HEK293 (cell line): Measurements from ENCODE around the gene DIS3L.

Source experiments
- CTCF ChIA-PET: fragments of 350-600 bp; formaldehyde crosslinking; extraction: SDS; loops from one replicate; lab custom pipeline; 2021; ENCODE audit warnings: antibody characterized with exemption; lab: Yijun Ruan, JAX
- POLR2A ChIA-PET: fragments of 300-600 bp; formaldehyde crosslinking; extraction: SDS; loops from one replicate; lab custom pipeline; 2020; ENCODE audit warnings: antibody characterized with exemption, inconsistent platforms; lab: Yijun Ruan, JAX
- H3K27ac ChIP-seq: fragments of 200-500 bp; sonication (Bioruptor generic); 2 replicates; pipeline ENCODE4 v1.5.1; 2014; ENCODE audit warnings: low read depth, low read length, control low read depth, inconsistent platforms; ENCODE audit errors: extremely low read depth
- H3K36me3 ChIP-seq, 2 experiments: fragments of 200-500 bp in 1 of 2; sonication (Bioruptor generic) in 1 of 2; 1 replicate in 1 of 2; 2 replicates in 1 of 2; pipeline ENCODE4 v1.5.1; 2014 to 2017; ENCODE audit warnings: inconsistent platforms in 2 of 2, low read length in 2 of 2; ENCODE audit not compliant: control insufficient read depth in 2 of 2, insufficient read depth in 1 of 2
- H3K4me1 ChIP-seq: fragments of 200-500 bp; sonication (Bioruptor generic); 2 replicates; pipeline ENCODE4 v1.5.1; 2014; ENCODE audit warnings: mild to moderate bottlenecking, low read length, inconsistent platforms; ENCODE audit not compliant: control insufficient read depth, insufficient read depth
- H3K4me3 ChIP-seq: 2 replicates; pipeline ENCODE4 v1.5.1; 2011; ENCODE audit warnings: low read depth, mild to moderate bottlenecking, control low read depth, low read length, moderate library complexity
- H3K9me3 ChIP-seq: fragments of 200-500 bp; sonication (Bioruptor generic); 2 replicates; pipeline ENCODE4 v1.5.1; 2014; ENCODE audit warnings: low read depth, low read length, inconsistent platforms; ENCODE audit not compliant: control insufficient read depth, insufficient read depth
- BCL11B ChIP-seq: fragments of 450-650 bp; formaldehyde crosslinking; IDR thresholded peaks from 2 replicates; pipeline ENCODE4 v1.5.1; 2016; ENCODE audit warnings: low read depth, missing biosample characterization, missing genetic modification characterization
- GLI2 ChIP-seq: fragments of 450-650 bp; formaldehyde crosslinking; IDR thresholded peaks from 2 replicates; pipeline ENCODE4; 2017; ENCODE audit warnings: missing biosample characterization, missing genetic modification characterization, low read depth, borderline replicate concordance
- HOXA7 ChIP-seq: sonication (generic); formaldehyde crosslinking; IDR thresholded peaks from 2 replicates; pipeline ENCODE4 v1.8.1; 2022; ENCODE audit warnings: missing genetic modification reagents, borderline replicate concordance
- KLF10 ChIP-seq: fragments of 450-650 bp; IDR thresholded peaks from 2 replicates; pipeline ENCODE4 v1.5.1; 2018; ENCODE audit warnings: missing biosample characterization, mild to moderate bottlenecking, missing genetic modification characterization
- SCRT1 ChIP-seq: fragments of 450-650 bp; formaldehyde crosslinking; IDR thresholded peaks from 2 replicates; pipeline ENCODE4 v1.5.1; 2016; ENCODE audit warnings: missing biosample characterization, missing genetic modification characterization, borderline replicate concordance
- SP2 ChIP-seq: fragments of 450-650 bp; formaldehyde crosslinking; IDR thresholded peaks from 2 replicates; pipeline ENCODE4 v1.5.1; 2016; ENCODE audit warnings: missing biosample characterization, missing genetic modification characterization
- WT1 ChIP-seq: fragments of 450-650 bp; formaldehyde crosslinking; IDR thresholded peaks from 2 replicates; pipeline ENCODE4 v1.5.1; 2016; ENCODE audit warnings: missing biosample characterization, missing genetic modification characterization
- ZBTB48 ChIP-seq: fragments of 450-650 bp; formaldehyde crosslinking; IDR thresholded peaks from 2 replicates; pipeline ENCODE4 v1.5.1; 2016; ENCODE audit warnings: missing biosample characterization, missing genetic modification characterization
- ZNF112 ChIP-seq: fragments of 450-650 bp; formaldehyde crosslinking; IDR thresholded peaks from 2 replicates; pipeline ENCODE4 v1.5.0; 2017; ENCODE audit warnings: missing biosample characterization, missing genetic modification characterization
- ZNF157 ChIP-seq: fragments of 450-650 bp; formaldehyde crosslinking; IDR thresholded peaks from 2 replicates; pipeline ENCODE4 v1.5.1; 2016; ENCODE audit warnings: missing biosample characterization, missing genetic modification characterization
- ZNF16 ChIP-seq: fragments of 450-650 bp; formaldehyde crosslinking; IDR thresholded peaks from 2 replicates; pipeline ENCODE4 v1.5.1; 2016; ENCODE audit warnings: low read depth, missing biosample characterization, missing genetic modification characterization
- ZNF2 ChIP-seq: fragments of 450-650 bp; formaldehyde crosslinking; IDR thresholded peaks from 2 replicates; pipeline ENCODE4 v1.5.1; 2016; ENCODE audit warnings: missing biosample characterization, missing genetic modification characterization
- ZNF214 ChIP-seq: fragments of 450-650 bp; formaldehyde crosslinking; IDR thresholded peaks from 2 replicates; pipeline ENCODE4 v1.5.1; 2017; ENCODE audit warnings: missing biosample characterization, mild to moderate bottlenecking, missing genetic modification characterization, borderline replicate concordance
- ZNF239 ChIP-seq: fragments of 450-650 bp; formaldehyde crosslinking; IDR thresholded peaks from 2 replicates; pipeline ENCODE4 v1.5.1; 2016; ENCODE audit warnings: missing biosample characterization, missing genetic modification characterization
- ZNF274 ChIP-seq, 2 experiments: fragments of 200-500 bp in 1 of 2; fragments of 450-650 bp in 1 of 2; sonication (Bioruptor generic) in 1 of 2; formaldehyde crosslinking in 1 of 2; IDR thresholded peaks; 2 replicates each; pipeline versions ENCODE4 v1.5.1 to v1.6.1; 2014 to 2016; ENCODE audit warnings: borderline replicate concordance in 1 of 2, inconsistent platforms in 1 of 2, low read length in 1 of 2, missing biosample characterization in 1 of 2, missing genetic modification characterization in 1 of 2
- ZNF302 ChIP-seq: fragments of 450-650 bp; formaldehyde crosslinking; IDR thresholded peaks from 2 replicates; pipeline ENCODE4 v1.5.1; 2016; ENCODE audit warnings: missing biosample characterization, missing genetic modification characterization, low read depth
- ZNF335 ChIP-seq: fragments of 450-650 bp; formaldehyde crosslinking; conservative IDR thresholded peaks from 2 replicates; pipeline ENCODE4 v1.5.1; 2016; ENCODE audit warnings: missing biosample characterization, missing genetic modification characterization
- ZNF366 ChIP-seq: fragments of 450-650 bp; formaldehyde crosslinking; conservative IDR thresholded peaks from 2 replicates; pipeline ENCODE4 v1.5.1; 2016; ENCODE audit warnings: missing biosample characterization, missing genetic modification characterization
- ZNF426 ChIP-seq: fragments of 450-650 bp; formaldehyde crosslinking; IDR thresholded peaks from 2 replicates; pipeline ENCODE4 v1.5.1; 2017; ENCODE audit warnings: missing biosample characterization, missing genetic modification characterization, mild to moderate bottlenecking, inconsistent platforms, moderate library complexity
- ZNF510 ChIP-seq: fragments of 450-650 bp; formaldehyde crosslinking; IDR thresholded peaks from 2 replicates; pipeline ENCODE4 v1.5.1; 2018; ENCODE audit warnings: mild to moderate bottlenecking, missing genetic modification characterization, missing biosample characterization; ENCODE audit not compliant: insufficient replicate concordance
- ZNF549 ChIP-seq: fragments of 450-650 bp; IDR thresholded peaks from 2 replicates; pipeline ENCODE4 v1.5.1; 2018; ENCODE audit warnings: missing biosample characterization, missing genetic modification characterization, mild to moderate bottlenecking, inconsistent platforms, moderate library complexity
- ZNF585B ChIP-seq: fragments of 450-650 bp; formaldehyde crosslinking; IDR thresholded peaks from 2 replicates; pipeline ENCODE4 v1.5.1; 2016; ENCODE audit warnings: missing biosample characterization, missing genetic modification characterization
- ZNF777 ChIP-seq: fragments of 450-650 bp; formaldehyde crosslinking; IDR thresholded peaks from 2 replicates; pipeline ENCODE4 v1.5.1; 2017; ENCODE audit warnings: missing biosample characterization, missing genetic modification characterization, borderline replicate concordance
- TF ChIP-seq, protein P1 (sequence below): fragments of 450-650 bp; formaldehyde crosslinking; IDR thresholded peaks from 2 replicates; pipeline ENCODE4 v1.5.1; 2016; ENCODE audit warnings: missing biosample characterization, missing genetic modification characterization
- TF ChIP-seq, protein P2 (sequence below): fragments of 450-650 bp; formaldehyde crosslinking; IDR thresholded peaks from 2 replicates; pipeline ENCODE4 v1.5.1; 2017; ENCODE audit warnings: missing biosample characterization, missing genetic modification characterization
- TF ChIP-seq, protein P3 (sequence below): fragments of 450-650 bp; formaldehyde crosslinking; IDR thresholded peaks from 2 replicates; pipeline ENCODE4 v1.5.1; 2017; ENCODE audit warnings: missing biosample characterization, missing genetic modification characterization
- TF ChIP-seq, protein P4 (sequence below): fragments of 450-650 bp; formaldehyde crosslinking; IDR thresholded peaks from 2 replicates; pipeline ENCODE4 v1.5.1; 2016; ENCODE audit warnings: missing biosample characterization, missing genetic modification characterization
- TF ChIP-seq, protein P5 (sequence below): fragments of 450-650 bp; formaldehyde crosslinking; IDR thresholded peaks from 2 replicates; pipeline ENCODE4 v1.5.1; 2016; ENCODE audit warnings: missing biosample characterization, missing genetic modification characterization

Gene DIS3L

DNA sequence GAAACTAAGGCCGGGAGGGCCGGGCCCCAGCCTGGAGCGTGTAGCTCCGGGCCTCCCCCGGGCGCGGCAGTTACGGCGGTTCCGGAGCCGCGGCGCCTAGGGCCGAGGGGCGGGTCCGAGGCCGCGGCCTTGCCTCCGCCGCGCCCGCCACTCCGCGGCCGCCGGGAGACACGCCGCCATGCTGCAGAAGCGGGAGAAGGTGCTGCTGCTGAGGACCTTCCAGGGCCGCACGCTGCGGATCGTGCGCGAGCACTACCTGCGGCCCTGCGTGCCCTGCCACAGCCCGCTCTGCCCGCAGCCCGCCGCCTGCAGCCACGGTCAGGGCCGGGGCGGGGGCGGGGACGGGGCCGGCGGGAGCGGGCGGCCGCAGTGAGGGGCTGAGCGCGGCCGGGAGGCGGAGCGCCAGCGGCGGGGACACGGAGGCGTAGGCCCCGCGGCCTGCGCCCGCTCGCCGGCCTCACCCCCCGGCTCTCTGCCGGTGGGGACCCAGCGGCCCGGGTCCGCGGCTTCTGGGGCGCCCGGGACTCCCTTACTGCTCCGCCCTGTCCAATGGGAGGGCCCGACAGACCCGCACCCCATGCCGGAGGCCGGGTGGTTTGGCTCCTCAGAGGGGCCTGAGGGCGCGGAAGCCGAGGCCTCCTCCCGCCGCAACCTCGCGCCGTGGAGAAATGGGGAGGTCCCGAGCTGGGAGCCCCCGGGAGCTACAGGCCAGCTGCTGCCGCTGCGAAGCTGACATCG lies at the start of gene DIS3L:
Gene DIS3L (plus strand): TSS at position 150 of the 738 bp plus-strand sequence. CDS start 29 bp downstream, at position 179.
- H3K9me3 ChIP-seq = no peaks in the 10 kb centered on the region
- peak within 1 kb of the TSS; percentile 99 for H3K27ac ChIP-seq
- peaks cover 0 to 9% of the 10 kb centered on the region in 2 experiments; a peak in 2 of 3 replicates for H3K36me3 ChIP-seq
- ChIA-PET POLR2A (interaction anchor here (0.5 to 2.0 kb wide), 4 partner anchors 17 to 424 kb away, joined by 3 to 6 read pairs (median 4); partner anchors contain the start of gene RAB11A), CTCF (interaction anchor here (0.7 to 1.4 kb wide), 3 partner anchors 9 to 42 kb away, joined by 3 to 5 read pairs (median 4); no protein-coding TSS in a partner anchor)
- peak within 1 kb of the TSS; percentile 72 for H3K4me3 ChIP-seq
- peaks cover 23% of the 10 kb centered on the region for H3K4me1 ChIP-seq
- TF ChIP-seq GLI2 (tag by site-specific recombination) (no peak), ZNF214 (tag by site-specific recombination) (no peak), ZNF157 (tag by site-specific recombination) (no peak), ZNF777 (tag by site-specific recombination) (no peak), KLF10 (tag by site-specific recombination) (peak; percentile 78; the same call in 1 of the 2 replicates), BCL11B (tag by site-specific recombination) (no peak), ZNF2 (tag by site-specific recombination) (no peak), ZNF274 (IDR thresholded peaks at IDR 0.05; ENCODE audit: low read length) (no peak), ZNF274 (tag by site-specific recombination; IDR thresholded peaks at IDR 0.05; ENCODE audit: borderline replicate concordance) (no peak), ZNF239 (no peak), ZNF585B (no peak), ZNF549 (tag by site-specific recombination) (no peak), ZBTB48 (tag by site-specific recombination) (no peak), WT1 (tag by site-specific recombination) (peak; percentile 56; the same call in 1 of the 2 replicates), SCRT1 (tag by site-specific recombination) (no peak), ZNF510 (tag by site-specific recombination) (no peak), ZNF302 (tag by site-specific recombination) (no peak), SP2 (peak; percentile 48), ZNF112 (no peak), ZNF335 (no peak), HOXA7 (0 out of 2 replicates have a peak, but pooled peaks have one; percentile 48), ZNF366 (tag by site-specific recombination) (no peak), ZNF16 (tag by site-specific recombination) (no peak), ZNF426 (no peak)
- TF ChIP-seq, protein P1, sequence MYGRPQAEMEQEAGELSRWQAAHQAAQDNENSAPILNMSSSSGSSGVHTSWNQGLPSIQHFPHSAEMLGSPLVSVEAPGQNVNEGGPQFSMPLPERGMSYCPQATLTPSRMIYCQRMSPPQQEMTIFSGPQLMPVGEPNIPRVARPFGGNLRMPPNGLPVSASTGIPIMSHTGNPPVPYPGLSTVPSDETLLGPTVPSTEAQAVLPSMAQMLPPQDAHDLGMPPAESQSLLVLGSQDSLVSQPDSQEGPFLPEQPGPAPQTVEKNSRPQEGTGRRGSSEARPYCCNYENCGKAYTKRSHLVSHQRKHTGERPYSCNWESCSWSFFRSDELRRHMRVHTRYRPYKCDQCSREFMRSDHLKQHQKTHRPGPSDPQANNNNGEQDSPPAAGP (tag by site-specific recombination) = no peak
- TF ChIP-seq, protein P2, sequence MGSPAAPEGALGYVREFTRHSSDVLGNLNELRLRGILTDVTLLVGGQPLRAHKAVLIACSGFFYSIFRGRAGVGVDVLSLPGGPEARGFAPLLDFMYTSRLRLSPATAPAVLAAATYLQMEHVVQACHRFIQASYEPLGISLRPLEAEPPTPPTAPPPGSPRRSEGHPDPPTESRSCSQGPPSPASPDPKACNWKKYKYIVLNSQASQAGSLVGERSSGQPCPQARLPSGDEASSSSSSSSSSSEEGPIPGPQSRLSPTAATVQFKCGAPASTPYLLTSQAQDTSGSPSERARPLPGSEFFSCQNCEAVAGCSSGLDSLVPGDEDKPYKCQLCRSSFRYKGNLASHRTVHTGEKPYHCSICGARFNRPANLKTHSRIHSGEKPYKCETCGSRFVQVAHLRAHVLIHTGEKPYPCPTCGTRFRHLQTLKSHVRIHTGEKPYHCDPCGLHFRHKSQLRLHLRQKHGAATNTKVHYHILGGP (tag by site-specific recombination) = no peak
- TF ChIP-seq, protein P3, sequence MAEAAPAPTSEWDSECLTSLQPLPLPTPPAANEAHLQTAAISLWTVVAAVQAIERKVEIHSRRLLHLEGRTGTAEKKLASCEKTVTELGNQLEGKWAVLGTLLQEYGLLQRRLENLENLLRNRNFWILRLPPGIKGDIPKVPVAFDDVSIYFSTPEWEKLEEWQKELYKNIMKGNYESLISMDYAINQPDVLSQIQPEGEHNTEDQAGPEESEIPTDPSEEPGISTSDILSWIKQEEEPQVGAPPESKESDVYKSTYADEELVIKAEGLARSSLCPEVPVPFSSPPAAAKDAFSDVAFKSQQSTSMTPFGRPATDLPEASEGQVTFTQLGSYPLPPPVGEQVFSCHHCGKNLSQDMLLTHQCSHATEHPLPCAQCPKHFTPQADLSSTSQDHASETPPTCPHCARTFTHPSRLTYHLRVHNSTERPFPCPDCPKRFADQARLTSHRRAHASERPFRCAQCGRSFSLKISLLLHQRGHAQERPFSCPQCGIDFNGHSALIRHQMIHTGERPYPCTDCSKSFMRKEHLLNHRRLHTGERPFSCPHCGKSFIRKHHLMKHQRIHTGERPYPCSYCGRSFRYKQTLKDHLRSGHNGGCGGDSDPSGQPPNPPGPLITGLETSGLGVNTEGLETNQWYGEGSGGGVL (tag by site-specific recombination) = no peak; the same call in none of the 2 replicates
- TF ChIP-seq, protein P4, sequence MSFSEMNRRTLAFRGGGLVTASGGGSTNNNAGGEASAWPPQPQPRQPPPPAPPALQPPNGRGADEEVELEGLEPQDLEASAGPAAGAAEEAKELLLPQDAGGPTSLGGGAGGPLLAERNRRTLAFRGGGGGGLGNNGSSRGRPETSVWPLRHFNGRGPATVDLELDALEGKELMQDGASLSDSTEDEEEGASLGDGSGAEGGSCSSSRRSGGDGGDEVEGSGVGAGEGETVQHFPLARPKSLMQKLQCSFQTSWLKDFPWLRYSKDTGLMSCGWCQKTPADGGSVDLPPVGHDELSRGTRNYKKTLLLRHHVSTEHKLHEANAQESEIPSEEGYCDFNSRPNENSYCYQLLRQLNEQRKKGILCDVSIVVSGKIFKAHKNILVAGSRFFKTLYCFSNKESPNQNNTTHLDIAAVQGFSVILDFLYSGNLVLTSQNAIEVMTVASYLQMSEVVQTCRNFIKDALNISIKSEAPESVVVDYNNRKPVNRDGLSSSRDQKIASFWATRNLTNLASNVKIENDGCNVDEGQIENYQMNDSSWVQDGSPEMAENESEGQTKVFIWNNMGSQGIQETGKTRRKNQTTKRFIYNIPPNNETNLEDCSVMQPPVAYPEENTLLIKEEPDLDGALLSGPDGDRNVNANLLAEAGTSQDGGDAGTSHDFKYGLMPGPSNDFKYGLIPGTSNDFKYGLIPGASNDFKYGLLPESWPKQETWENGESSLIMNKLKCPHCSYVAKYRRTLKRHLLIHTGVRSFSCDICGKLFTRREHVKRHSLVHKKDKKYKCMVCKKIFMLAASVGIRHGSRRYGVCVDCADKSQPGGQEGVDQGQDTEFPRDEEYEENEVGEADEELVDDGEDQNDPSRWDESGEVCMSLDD (tag by site-specific recombination) = peak; percentile 64; the same call in 1 of the 2 replicates
- TF ChIP-seq, protein P5, sequence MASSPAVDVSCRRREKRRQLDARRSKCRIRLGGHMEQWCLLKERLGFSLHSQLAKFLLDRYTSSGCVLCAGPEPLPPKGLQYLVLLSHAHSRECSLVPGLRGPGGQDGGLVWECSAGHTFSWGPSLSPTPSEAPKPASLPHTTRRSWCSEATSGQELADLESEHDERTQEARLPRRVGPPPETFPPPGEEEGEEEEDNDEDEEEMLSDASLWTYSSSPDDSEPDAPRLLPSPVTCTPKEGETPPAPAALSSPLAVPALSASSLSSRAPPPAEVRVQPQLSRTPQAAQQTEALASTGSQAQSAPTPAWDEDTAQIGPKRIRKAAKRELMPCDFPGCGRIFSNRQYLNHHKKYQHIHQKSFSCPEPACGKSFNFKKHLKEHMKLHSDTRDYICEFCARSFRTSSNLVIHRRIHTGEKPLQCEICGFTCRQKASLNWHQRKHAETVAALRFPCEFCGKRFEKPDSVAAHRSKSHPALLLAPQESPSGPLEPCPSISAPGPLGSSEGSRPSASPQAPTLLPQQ (tag by site-specific recombination) = no peak
